HG03442 (cell line): ENCODE measurements around the gene HIGD1A.
"Not testable (repeated sequence)": the region's sequence is repeated elsewhere in the genome, so short reads cannot be mapped to it uniquely, and the experiment has no call there.

Source experiments
- ATAC-seq: cut with Tn5 transposase; IDR thresholded peaks from one replicate; pipeline ENCODE4 v1.9.1; 2021; ENCODE audit warnings: mild to moderate bottlenecking, moderate library complexity; ENCODE audit not compliant: unreplicated experiment

HIGD1A gene

GRCh38 chr3:42829628-42830436 is 25.5 kb upstream of the HIGD1A start:
- no peak for ATAC-seq

GRCh38 chr3:42829083-42829627 is 24.9 kb upstream of the HIGD1A start:
- no peak for ATAC-seq

- ATAC-seq = no peak
Measured at GRCh38 chr3:42827654-42828053, 23.4 kb upstream of the HIGD1A start.

DNA sequence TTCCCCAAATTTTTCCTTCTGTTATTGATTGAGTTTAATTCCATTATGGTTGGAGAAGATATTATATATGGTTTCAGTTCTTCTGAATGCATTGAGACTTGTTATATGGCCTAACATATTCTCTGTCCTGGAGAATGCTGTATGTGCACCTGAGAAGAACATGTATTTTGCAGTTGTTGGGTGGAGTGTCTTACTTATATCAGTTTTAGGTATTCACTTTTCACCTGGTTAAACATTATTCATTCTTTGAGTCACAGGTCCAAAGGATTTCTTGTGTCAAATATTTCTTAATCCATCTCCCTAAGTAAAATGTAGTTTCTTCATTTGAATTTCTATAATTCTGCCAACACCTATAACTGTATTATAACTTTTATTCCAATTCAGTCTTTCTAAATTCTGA is 22.7 kb upstream of the HIGD1A start:
- ATAC-seq = no peak

DNA sequence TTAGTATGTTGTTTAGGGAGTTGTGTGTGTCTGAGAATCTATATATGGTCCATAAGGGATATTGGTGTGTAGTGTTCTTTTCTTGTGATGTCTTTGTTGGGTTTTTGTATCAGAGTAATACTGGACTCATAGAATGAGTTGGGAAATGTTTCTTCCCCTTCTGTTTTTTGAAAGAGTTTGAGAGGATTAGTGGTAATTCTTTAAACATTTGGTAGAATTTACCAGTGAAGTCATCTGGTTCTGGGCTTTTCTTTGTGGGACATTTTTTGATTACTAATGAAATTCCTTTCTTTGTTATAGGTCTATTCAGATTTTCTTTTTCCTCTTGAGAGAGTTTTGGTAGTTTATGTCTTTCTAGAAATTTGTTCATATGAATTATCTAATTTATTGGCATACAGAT is 21.9 kb upstream of the HIGD1A start:
- ATAC-seq = no peak

GRCh38 chr3:42823351-42823750 is 19.1 kb upstream of the HIGD1A start:
- no peak for ATAC-seq

DNA sequence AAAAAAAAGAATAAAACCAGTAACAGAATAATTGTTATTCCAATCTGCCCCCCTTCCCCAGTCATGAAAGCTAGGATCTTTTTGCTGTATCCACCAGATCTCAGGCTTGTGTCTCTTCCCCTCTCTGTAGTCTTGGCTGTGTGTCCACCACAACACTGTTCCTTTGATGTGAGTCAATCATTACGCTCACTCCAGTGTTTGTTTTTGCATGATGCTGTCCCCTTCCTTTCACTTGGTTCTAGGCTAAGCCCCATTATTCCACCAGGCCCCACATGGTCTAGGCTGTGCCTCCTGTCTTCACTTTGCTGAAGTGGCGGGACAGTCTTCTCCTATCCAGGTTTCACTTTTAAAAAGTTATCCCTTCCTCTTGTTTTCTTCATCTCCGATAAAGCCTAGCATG is 18.5 kb upstream of the HIGD1A start:
- ATAC-seq = no peak

DNA sequence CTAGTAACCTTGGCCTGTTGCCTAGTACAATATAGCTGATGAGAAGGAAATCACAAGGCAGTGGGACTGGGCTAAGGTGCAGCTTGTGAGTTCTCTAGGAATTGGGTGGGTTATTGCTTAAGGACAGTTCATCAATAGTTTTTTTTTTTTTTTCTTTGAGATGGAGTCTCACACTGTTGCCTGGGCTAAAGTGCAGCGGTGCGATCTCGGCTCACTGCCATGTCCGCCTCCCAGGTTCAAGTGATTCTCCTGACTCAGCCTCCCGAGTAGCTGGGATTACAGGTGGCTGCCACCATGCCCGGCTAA is 16.4 kb upstream of the HIGD1A start:
- ATAC-seq = no peak

GRCh38 chr3:42819351-42819965 is 15.2 kb upstream of the HIGD1A start:
- no peak for ATAC-seq

GRCh38 chr3:42815826-42816225 is 11.5 kb upstream of the HIGD1A start:
- no peak for ATAC-seq

- no peak for ATAC-seq
Measured at GRCh38 chr3:42814914-42815507, 10.7 kb upstream of the HIGD1A start.

- ATAC-seq = no peak
Measured at GRCh38 chr3:42814246-42814645, 10.0 kb upstream of the HIGD1A start.

DNA sequence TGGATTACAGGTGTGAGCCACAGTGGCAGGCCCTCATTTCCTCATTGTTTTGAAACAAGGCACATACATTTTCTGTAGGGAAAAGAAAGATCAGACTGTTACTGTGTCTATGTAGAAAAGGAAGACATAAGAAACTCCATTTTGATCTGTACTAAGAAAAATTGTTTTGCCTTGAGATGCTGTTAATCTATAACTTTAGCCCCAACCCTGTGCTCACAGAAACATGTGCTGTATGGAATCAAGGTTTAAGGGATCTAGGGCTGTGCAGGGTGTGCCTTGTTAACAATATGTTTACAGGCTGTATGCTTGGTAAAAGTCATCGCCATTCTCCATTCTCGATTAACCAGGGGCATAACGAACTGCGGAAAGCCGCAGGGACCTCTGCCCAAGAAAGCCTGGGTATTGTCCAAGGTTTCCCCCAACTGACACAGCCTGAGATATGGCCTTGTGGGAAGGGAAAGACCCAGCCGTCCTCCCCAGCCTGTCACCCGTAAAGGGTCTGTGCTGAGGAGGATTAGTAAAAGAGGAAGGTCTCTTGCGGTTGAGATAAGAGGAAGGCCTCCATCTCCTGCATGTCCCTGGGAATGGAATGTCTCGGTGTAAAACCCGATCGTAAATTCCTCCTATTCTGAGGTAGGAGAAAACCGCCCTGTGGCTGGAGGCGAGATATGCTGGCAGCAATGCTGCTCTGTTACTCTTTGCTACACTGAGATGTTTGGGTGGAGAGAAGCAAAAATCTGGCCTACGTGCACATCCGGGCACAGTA is 7.0 kb upstream of the HIGD1A start:
- not testable (repeated sequence) for ATAC-seq

- ATAC-seq = not testable (repeated sequence)
Measured at GRCh38 chr3:42810706-42811105, 6.4 kb upstream of the HIGD1A start.

GRCh38 chr3:42809202-42809601 is 4.9 kb upstream of the HIGD1A start, which contains the start of gene ACKR2:
TSS of gene ACKR2 (plus strand) at chr3:42809445. CDS start at chr3:42864503, 55,058 bp downstream.
- no peak for ATAC-seq

GRCh38 chr3:42807929-42808328 is 3.6 kb upstream of the HIGD1A start:
- no peak for ATAC-seq

DNA sequence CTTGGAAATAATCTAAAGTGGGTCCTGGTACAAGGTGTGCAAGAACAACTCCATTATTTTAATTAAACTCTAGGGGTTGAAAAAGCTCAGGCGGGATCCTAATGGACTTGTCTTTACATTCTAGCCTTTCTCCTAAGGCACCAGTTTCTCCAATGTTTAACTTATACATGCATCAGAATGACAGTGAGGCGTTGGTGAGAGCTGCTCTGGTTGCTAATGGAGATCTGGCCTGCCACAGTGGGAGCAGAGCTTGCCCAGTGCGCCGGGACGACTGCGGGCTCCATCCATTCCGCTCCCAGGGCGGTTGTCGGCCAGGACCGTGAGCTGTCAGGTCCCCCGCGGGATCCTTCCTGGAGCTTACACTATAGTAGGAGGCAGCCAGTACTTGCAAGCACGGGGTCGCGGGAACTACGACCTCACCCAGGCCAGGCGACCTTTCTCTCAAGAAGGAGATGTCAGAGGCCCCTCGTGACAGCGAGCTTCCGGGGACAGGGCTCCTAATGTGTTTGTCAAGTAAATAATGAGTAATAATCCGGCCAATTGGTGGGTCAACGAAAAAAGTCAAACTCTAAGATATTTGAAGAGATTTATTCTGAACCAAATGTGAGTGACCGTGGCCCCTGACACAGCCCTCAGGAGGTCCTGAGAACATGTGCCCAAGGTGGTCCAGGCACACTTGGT is 991 bp upstream of the HIGD1A start:
- ATAC-seq = no peak

DNA sequence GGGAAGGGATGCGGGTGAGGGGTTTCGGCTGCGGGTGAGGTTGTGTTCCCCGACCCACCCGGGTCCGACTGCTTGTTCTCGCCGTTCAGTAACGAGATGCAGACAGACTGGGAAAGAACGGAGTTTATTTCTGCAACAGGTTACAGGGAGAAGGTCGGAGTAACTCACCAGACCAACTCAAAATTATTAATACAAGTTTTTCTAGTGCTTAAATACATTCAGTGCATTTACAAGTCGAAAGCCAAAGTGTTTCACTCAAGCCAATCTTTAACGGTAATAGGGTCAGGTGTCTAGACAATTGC is 492 bp upstream of the HIGD1A start:
- no peak for ATAC-seq

GRCh38 chr3:42803414-42804105 is 730 bp downstream of the HIGD1A start:
- peak; percentile 22 for ATAC-seq

- ATAC-seq = no peak
Measured at GRCh38 chr3:42802876-42803413, 1.3 kb downstream of the HIGD1A start.
